K562 (cell line): Measurements from ENCODE around the gene HDGFL2. TPM values are rescaled to one million over a fixed set of nuclear protein-coding genes. Genes with fewer than 3 reads are reported as not detected.

Experiments used
- ATAC-seq: fragments of 200-7000 bp; cut with Tn5 transposase; 3 replicates; pipeline ENCODE4 v1.9.1; 2020; ENCODE audit warnings: moderate library complexity
- BruUV-seq: library from RNA; stranded (reverse); fragments of 400-500 nt; replicated peaks from 2 replicates; lab custom pipeline; 2021; lab: Mats Ljungman, UMichigan
- CTCF ChIA-PET: fragments of 300-600 bp; formaldehyde crosslinking; extraction: SDS; loops from one replicate; lab custom pipeline; 2021; ENCODE audit warnings: low intra/inter-chr PET ratio; lab: Yijun Ruan, JAX
- POLR2A ChIA-PET: fragments of 300-600, 350-650 bp; sonication (Branson Sonifier 250); formaldehyde crosslinking; extraction: SDS; loops from one replicate; lab custom pipeline; 2021; ENCODE audit warnings: antibody characterized with exemption, inconsistent platforms; lab: Yijun Ruan, JAX
- DNase-seq, 4 experiments: peaks; one replicate each; pipeline versions ENCODE4 v3.0.0 to v3.0.0-alpha.2; 2011 to 2018; ENCODE audit warnings: low spot score in 3 of 4, mixed read lengths in 3 of 4; ENCODE audit errors: extremely low read depth in 1 of 4
- FAIRE-seq: peaks from 2 replicates; lab custom pipeline; 2011; peaks lifted over from hg19 to GRCh38; lab: Jason Lieb, UNC
- H2AFZ ChIP-seq: 2 replicates; pipeline ENCODE4 v1.6.0; 2011; ENCODE audit warnings: low read depth, low read length, control low read depth, inconsistent platforms
- H3K27ac ChIP-seq: fragments of 200-600 bp; 3 replicates; pipeline ENCODE4 v1.8.0; 2011; ENCODE audit warnings: low read depth, mild to moderate bottlenecking, control low read depth, inconsistent platforms, low read length, moderate library complexity, mixed read lengths; ENCODE audit errors: extremely low read depth
- H3K27me3 ChIP-seq, 2 experiments: fragments of 300-600 bp in 1 of 2; 2 replicates in 1 of 2; 3 replicates in 1 of 2; pipeline versions ENCODE4 v1.6.0 to v1.8.0; 2011; ENCODE audit warnings: inconsistent platforms in 2 of 2, low read length in 2 of 2, mild to moderate bottlenecking in 1 of 2, mixed read lengths in 1 of 2, moderate library complexity in 1 of 2; ENCODE audit not compliant: control insufficient read depth in 2 of 2, insufficient read depth in 2 of 2
- H3K36me3 ChIP-seq: fragments of 300-600 bp; 3 replicates; pipeline ENCODE4 v1.8.0; 2011; ENCODE audit warnings: mild to moderate bottlenecking, low read length, inconsistent platforms; ENCODE audit not compliant: control insufficient read depth, insufficient read depth
- H3K4me1 ChIP-seq, 2 experiments: fragments of 200-600 bp in 1 of 2; replicated peaks in 1 of 2; 2 replicates in 1 of 2; 3 replicates in 1 of 2; pipeline versions ENCODE4 v1.5.1 to v1.8.0; 2011; ENCODE audit warnings: inconsistent platforms in 2 of 2, low read length in 2 of 2, mild to moderate bottlenecking in 1 of 2, mixed read lengths in 1 of 2, moderate library complexity in 1 of 2; ENCODE audit not compliant: control insufficient read depth in 2 of 2, insufficient read depth in 2 of 2
- H3K4me2 ChIP-seq: 2 replicates; pipeline ENCODE4 v1.6.1; 2011; ENCODE audit warnings: low read length, control low read depth, inconsistent platforms, mixed read lengths; ENCODE audit not compliant: insufficient read depth
- H3K4me3 ChIP-seq: fragments of 200-600 bp; sonication (generic), shearing (Covaris generic); 2 replicates; pipeline ENCODE4 v1.5.1; 2016; ENCODE audit warnings: control low read depth, inconsistent platforms
- H3K79me2 ChIP-seq: fragments of 200-600 bp; 3 replicates; pipeline ENCODE4 v1.8.0; 2011; ENCODE audit warnings: low read length, inconsistent platforms; ENCODE audit not compliant: control insufficient read depth, insufficient read depth
- H3K9ac ChIP-seq, 2 experiments: 2 replicates each; pipeline versions ENCODE4 v1.6.0 to v1.6.1; 2011; ENCODE audit warnings: low read depth in 2 of 2, low read length in 2 of 2, control low read depth in 1 of 2, inconsistent platforms in 1 of 2, mild to moderate bottlenecking in 1 of 2, mixed read lengths in 1 of 2; ENCODE audit not compliant: insufficient read depth in 1 of 2
- H3K9me1 ChIP-seq: one replicate; pipeline ENCODE4 v1.6.0; 2011; ENCODE audit warnings: inconsistent platforms, mild to moderate bottlenecking, low read length, moderate library complexity; ENCODE audit not compliant: control insufficient read depth, insufficient read depth
- H3K9me3 ChIP-seq: replicated peaks from 2 replicates; pipeline ENCODE4 v1.5.1; 2011; ENCODE audit warnings: low read depth, low read length, inconsistent platforms; ENCODE audit not compliant: control insufficient read depth, insufficient read depth
- H4K20me1 ChIP-seq: replicated peaks from 2 replicates; pipeline ENCODE4 v1.6.1; 2011; ENCODE audit warnings: low read length, inconsistent platforms, mixed read lengths; ENCODE audit not compliant: control insufficient read depth, insufficient read depth
- ADNP ChIP-seq: fragments of 200-800 bp; sonication (Bioruptor generic); IDR thresholded peaks from 2 replicates; pipeline ENCODE4 v1.6.1; 2016; ENCODE audit warnings: missing genetic modification characterization, missing compliant biosample characterization
- CEBPB ChIP-seq: fragments of 450-650 bp; IDR thresholded peaks from 2 replicates; pipeline ENCODE4 v1.6.1; 2016; ENCODE audit warnings: missing genetic modification characterization, missing compliant biosample characterization
- CEBPG ChIP-seq, 3 experiments: fragments of 200-800 bp in 1 of 3; sonication (Bioruptor generic) in 1 of 3; sonication (generic) in 1 of 3; formaldehyde crosslinking in 1 of 3; IDR thresholded peaks in 2 of 3; conservative IDR thresholded peaks in 1 of 3; 2 replicates each; pipeline versions ENCODE4 v1.6.1 to v1.8.0; 2016 to 2022; ENCODE audit warnings: missing compliant biosample characterization in 2 of 3, missing genetic modification characterization in 2 of 3, mild to moderate bottlenecking in 1 of 3, missing genetic modification reagents in 1 of 3
- CREB5 ChIP-seq: fragments of 250-450 bp; sonication (Bioruptor Pico); IDR thresholded peaks from 2 replicates; pipeline ENCODE4 v1.5.0; 2020; ENCODE audit warnings: mild to moderate bottlenecking
- ELF2 ChIP-seq: fragments of 250-450 bp; sonication (Bioruptor Pico); IDR thresholded peaks from 2 replicates; pipeline ENCODE4 v1.5.0; 2021; ENCODE audit warnings: mild to moderate bottlenecking
- HDAC2 ChIP-seq: fragments of 450-650 bp; IDR thresholded peaks from 2 replicates; pipeline ENCODE4 v1.6.1; 2016; ENCODE audit warnings: mild to moderate bottlenecking
- HNRNPH1 ChIP-seq: fragments of 200-400 bp; formaldehyde crosslinking; optimal IDR thresholded peaks from 2 replicates; pipeline ENCODE3; 2017; ENCODE audit warnings: low read depth, mild to moderate bottlenecking, low read length, moderate library complexity
- PRPF4 ChIP-seq: fragments of 200-400 bp; formaldehyde crosslinking; IDR thresholded peaks from one replicate; pipeline ENCODE4 v1.6.1; 2017; ENCODE audit warnings: low read length, low read depth, mild to moderate bottlenecking; ENCODE audit not compliant: insufficient read depth, poor library complexity, severe bottlenecking
- PYGO2 ChIP-seq: fragments of 450-650 bp; IDR thresholded peaks from 2 replicates; pipeline ENCODE4 v1.6.1; 2016; ENCODE audit warnings: mild to moderate bottlenecking, missing genetic modification characterization, moderate library complexity, missing compliant biosample characterization
- RCOR1 ChIP-seq, 2 experiments: IDR thresholded peaks; 2 replicates each; pipeline ENCODE4 v1.6.1; 2012; ENCODE audit warnings: low read depth in 2 of 2, low read length in 2 of 2, borderline replicate concordance in 1 of 2, improper control_type of control experiment in 1 of 2
- SMARCA5 ChIP-seq: fragments of 450-650 bp; IDR thresholded peaks from 2 replicates; pipeline ENCODE4 v1.6.1; 2016
- SRSF3 ChIP-seq: fragments of 200-400 bp; formaldehyde crosslinking; IDR thresholded peaks from 2 replicates; pipeline ENCODE4 v1.6.1; 2016; ENCODE audit warnings: mild to moderate bottlenecking, low read length, moderate library complexity; ENCODE audit not compliant: insufficient read depth
- ZFP91 ChIP-seq: sonication (generic); formaldehyde crosslinking; IDR thresholded peaks from 2 replicates; pipeline ENCODE4 v1.8.0; 2022; ENCODE audit warnings: mild to moderate bottlenecking, missing genetic modification reagents
- ZNF143 ChIP-seq: sonication (generic); formaldehyde crosslinking; IDR thresholded peaks from 2 replicates; pipeline ENCODE4 v1.9.0; 2022; ENCODE audit warnings: mild to moderate bottlenecking, missing genetic modification reagents
- ZNF174 ChIP-seq: fragments of 250-450 bp; sonication (Bioruptor Pico); IDR thresholded peaks from 2 replicates; pipeline ENCODE4 v1.4.0; 2020; ENCODE audit warnings: mild to moderate bottlenecking
- ZNF778 ChIP-seq: fragments of 450-650 bp; formaldehyde crosslinking; IDR thresholded peaks from 2 replicates; pipeline ENCODE4 v1.4.0; 2020; ENCODE audit warnings: mild to moderate bottlenecking, moderate library complexity
- WGBS: fragments of 100-300 bp; shearing (Covaris generic); methylation state at CpG from one replicate; pipeline ENCODE4 v1.1.6; 2016; ENCODE audit warnings: low coverage, mixed read lengths; ENCODE audit not compliant: insufficient coverage; ENCODE audit errors: missing lambda C conversion rate; 5-methylcytosine and 5-hydroxymethylcytosine counted together
- in situ Hi-C: fragments of 300-500 bp; cut with MboI; formaldehyde crosslinking; loops from 4 replicates; pipeline ENCODE4 v1.15.0; 2018; ENCODE audit warnings: inconsistent platforms, mixed read lengths
- intact Hi-C: fragments of 100-400 bp; cut with micrococcal nuclease; formaldehyde crosslinking; loops from 2 replicates; pipeline ENCODE4 v1.14.2; 2022
- polyA plus RNA-seq, 8 experiments: library from polyadenylated mRNA; depleted of rRNA in 4 of 8; stranded (reverse) in 5 of 8; unstranded in 3 of 8; fragments of >200 nt; fragmentation: Nextera tagmentation in 2 of 8; fragmentation: Illumina TruSeq in 1 of 8; extraction: Ambion mirVana in 2 of 8; extraction: Trizol in 1 of 8; gene quantifications; 2 replicates each; pipeline versions ENCODE4 v1.2.1 to v1.2.3, GENCODE V29; 2011 to 2014; ENCODE audit warnings: inconsistent platforms in 1 of 8, missing spikeins in 1 of 8
- total RNA-seq, 7 experiments: library from RNA; depleted of rRNA in 6 of 7; stranded (reverse); fragments of >200 nt in 6 of 7; fragmentation: Illumina TruSeq in 2 of 7; extraction: Trizol in 2 of 7; gene quantifications; 2 replicates each; pipeline versions ENCODE4 v1.2.1 to v1.2.3, GENCODE V29; 2011 to 2021; ENCODE audit warnings: low replicate concordance in 1 of 7

Gene HDGFL2
- total and polyA plus RNA-seq, 9 of the 15 experiments (the other 6 are each of a cell fraction or from before 2014, with no cell fraction given), result 0.13 to 61.7 (median 16.0) TPM

- TF ChIP-seq CEBPG (CRISPR knock-in tag; IDR thresholded peaks at IDR 0.05), result peak; percentile 59
- TF ChIP-seq CEBPG (tag; conservative IDR thresholded peaks at IDR 0.05 in 1 of 2, IDR thresholded peaks at IDR 0.05 in 1 of 2), result peak in 1 of 2 experiments; percentile 39; a peak in 1 of 4 replicates
- TF ChIP-seq SMARCA5, result peak; percentile 43; the same call in 1 of the 2 replicates
- TF ChIP-seq RCOR1 (IDR thresholded peaks at IDR 0.05; ENCODE audit: borderline replicate concordance in 1 of 2, low read depth in 2 of 2, low read length in 2 of 2), result 0 out of 4 replicates have a peak, but pooled peaks of 1 of the 2 experiments have one; percentile 16
- TF ChIP-seq HDAC2, result peak; percentile 69; the same call in 1 of the 2 replicates
- TF ChIP-seq ADNP (tag), result peak; percentile 71; the same call in 1 of the 2 replicates
- TF ChIP-seq CEBPB (tag), result peak; percentile 64
- TF ChIP-seq ZNF174 (CRISPR knock-in tag), result no peak
These were observed 44.3 kb downstream of the HDGFL2 start (continued) for GRCh38 chr19:4516199-4516938.

DNA sequence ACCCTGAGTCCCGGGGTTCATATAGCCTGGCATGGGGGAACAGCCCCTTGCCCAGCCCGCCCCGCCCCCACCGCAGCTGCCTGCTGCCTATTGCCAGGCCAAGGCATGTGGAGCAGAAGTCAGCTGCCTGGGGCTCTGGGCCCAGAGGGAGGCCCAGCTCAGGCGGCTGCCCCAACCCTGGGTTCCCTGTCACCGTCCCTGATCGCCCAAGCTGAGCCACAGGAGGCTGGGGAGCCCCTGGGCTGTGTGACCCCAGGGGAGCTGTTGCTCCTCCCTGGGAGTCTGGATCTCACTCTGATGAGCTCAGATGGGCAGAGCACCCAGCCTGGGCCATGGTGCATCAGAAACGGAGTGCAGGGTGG, 44.8 kb downstream of the HDGFL2 start:
- intact Hi-C loops, result no loop called here
- ChIA-PET CTCF (no interaction called here), POLR2A (interaction anchor here (1.2 kb wide), 1 partner anchor 8 kb away, joined by 3 read pairs; no protein-coding TSS in a partner anchor)
- in situ Hi-C loops, result loop anchor here (5.0 kb wide), 1 partner anchor 245 kb away; no protein-coding TSS in a partner anchor
- H3K27me3 ChIP-seq, result peaks cover 14 to 32% of the 10 kb centered on the region in 2 experiments; a peak in 4 of 5 replicates
- H3K4me1 ChIP-seq, result peaks cover 0 to 29% of the 10 kb centered on the region in 2 experiments; a peak in 2 of 5 replicates
- H2AFZ ChIP-seq, result no peak overlapping the region
- DNase-seq (no peak), FAIRE-seq (no peak), ATAC-seq (no peak)
- H4K20me1 ChIP-seq, result 0 out of 2 replicates have a peak, but pooled peaks cover 3% of the 10 kb centered on the region
- no peaks in the 10 kb centered on the region for H3K9me1 ChIP-seq
- H3K79me2 ChIP-seq, result no peaks in the 10 kb centered on the region
- H3K9ac ChIP-seq, result no peak overlapping the region
- WGBS, result 9% methylated on average over 7 of the region's 8 CpGs
- H3K4me3 ChIP-seq, result no peak overlapping the region
- no peaks in the 10 kb centered on the region for H3K9me3 ChIP-seq
- no peaks in the 10 kb centered on the region for H3K36me3 ChIP-seq
- no TSS peak for BruUV-seq
- H3K4me2 ChIP-seq, result no peak overlapping the region
- no peak overlapping the region for H3K27ac ChIP-seq
- TF ChIP-seq PYGO2 (tag) (no peak), ZFP91 (no peak), SRSF3 (no peak), CREB5 (CRISPR knock-in tag) (no peak), PRPF4 (no peak), ADNP (tag) (no peak), ELF2 (CRISPR knock-in tag) (no peak), HNRNPH1 (no peak), ZNF778 (CRISPR knock-in tag) (no peak), ZNF143 (CRISPR knock-in tag) (no peak)
